Pulmonary artery endothelial cell (primary cell): ENCODE data around the gene CCDC184. TPM values are rescaled to one million over a fixed set of nuclear protein-coding genes. Genes with fewer than 3 reads are reported as not detected.
A peak's percentile ranks its signal among the peaks of the same experiment; 100 is the strongest.
"Not testable (repeated sequence)": the region's sequence is repeated elsewhere in the genome, so short reads cannot be mapped to it uniquely, and the experiment has no call there.

ENCODE experiments used
- DNase-seq: peaks from one replicate; pipeline ENCODE4 v3.0.0-alpha.2; 2011; ENCODE audit warnings: low read depth, low spot score
- total RNA-seq: library from RNA; depleted of rRNA; stranded (reverse); fragments of >200 nt; gene quantifications from 2 replicates; pipeline ENCODE4 v1.2.3, GENCODE V29; 2014

CCDC184 gene
- total RNA-seq: 0.07 and 0.14 TPM in 2 replicates

GRCh38 chr12:48183091-48183875 lies at the start of gene CCDC184:
TSS of gene CCDC184 (plus strand) at chr12:48183644. CDS start at chr12:48184123, 479 bp downstream.
- no peak for DNase-seq

- no peak for DNase-seq
Observed at GRCh38 chr12:48135027-48135426, 48.4 kb upstream of the CCDC184 start.

GRCh38 chr12:48142818-48143674 lies 40.4 kb upstream of the CCDC184 start:
- no peak for DNase-seq

- no peak for DNase-seq
Observed at GRCh38 chr12:48143898-48144297, 39.5 kb upstream of the CCDC184 start.

GRCh38 chr12:48145981-48146380 lies 37.5 kb upstream of the CCDC184 start:
- DNase-seq: no peak

GRCh38 chr12:48151103-48151771 lies 32.2 kb upstream of the CCDC184 start:
- DNase-seq: no peak

GRCh38 chr12:48155786-48156185 lies 27.7 kb upstream of the CCDC184 start:
- not testable (repeated sequence) for DNase-seq

- no peak for DNase-seq
Observed at GRCh38 chr12:48156652-48157017, 26.8 kb upstream of the CCDC184 start.

GRCh38 chr12:48157018-48157888 lies 26.2 kb upstream of the CCDC184 start, which contains the start of gene ASB8:
TSS of gene ASB8 (minus strand) at chr12:48157515. CDS start at chr12:48153496, 4,019 bp downstream.
- peak; percentile 93 for DNase-seq

GRCh38 chr12:48157889-48158370 lies 25.5 kb upstream of the CCDC184 start:
- DNase-seq: no peak

GRCh38 chr12:48160046-48160445 lies 23.4 kb upstream of the CCDC184 start:
- DNase-seq: no peak

GRCh38 chr12:48160807-48161206 lies 22.6 kb upstream of the CCDC184 start:
- DNase-seq: peak; percentile 29

- no peak for DNase-seq
Observed at GRCh38 chr12:48163150-48163747, 20.2 kb upstream of the CCDC184 start.

GRCh38 chr12:48164451-48164850 lies 19.0 kb upstream of the CCDC184 start:
- DNase-seq: no peak

GRCh38 chr12:48165089-48165981 lies 18.1 kb upstream of the CCDC184 start:
- no peak for DNase-seq

- DNase-seq: no peak
Observed at GRCh38 chr12:48169011-48169410, 14.4 kb upstream of the CCDC184 start.

GRCh38 chr12:48175613-48176416 lies 7.6 kb upstream of the CCDC184 start:
- no peak for DNase-seq

GRCh38 chr12:48176417-48176751 lies 7.1 kb upstream of the CCDC184 start:
- no peak for DNase-seq

- DNase-seq: no peak
Observed at GRCh38 chr12:48177982-48178381, 5.5 kb upstream of the CCDC184 start.
